ENCODE data around the gene NBEAL1.

- TF ChIP-seq BHLHE40 (IDR thresholded peaks at IDR 0.05; ENCODE audit: borderline replicate concordance) (no peak), ELF4 (IDR thresholded peaks at IDR 0.05) (no peak), FOXM1 (IDR thresholded peaks at IDR 0.05; ENCODE audit: borderline replicate concordance) (no peak), CTBP1 (IDR thresholded peaks at IDR 0.05; ENCODE audit: borderline replicate concordance) (no peak), TARDBP (IDR thresholded peaks at IDR 0.05) (no peak), L3MBTL2 (conservative IDR thresholded peaks at IDR 0.05) (no peak), FOXK2 (IDR thresholded peaks at IDR 0.05) (no peak), ZNF384 (IDR thresholded peaks at IDR 0.05) (no peak), SUZ12 (IDR thresholded peaks at IDR 0.05) (no peak), SP1 (IDR thresholded peaks at IDR 0.05) (no peak), FOXA1 (IDR thresholded peaks at IDR 0.05) (no peak), LEF1 (IDR thresholded peaks at IDR 0.05; ENCODE audit: borderline replicate concordance) (no peak)
Observed at GRCh38 chr2:202976809-202977208, 37.9 kb upstream of the NBEAL1 start.
